HG03460 (cell line): ENCODE results near the gene GRAP2.

Experiments
- ATAC-seq: cut with Tn5 transposase; IDR thresholded peaks from one replicate; pipeline ENCODE4 v1.9.1; 2021; ENCODE audit not compliant: unreplicated experiment

The GRAP2 gene

DNA sequence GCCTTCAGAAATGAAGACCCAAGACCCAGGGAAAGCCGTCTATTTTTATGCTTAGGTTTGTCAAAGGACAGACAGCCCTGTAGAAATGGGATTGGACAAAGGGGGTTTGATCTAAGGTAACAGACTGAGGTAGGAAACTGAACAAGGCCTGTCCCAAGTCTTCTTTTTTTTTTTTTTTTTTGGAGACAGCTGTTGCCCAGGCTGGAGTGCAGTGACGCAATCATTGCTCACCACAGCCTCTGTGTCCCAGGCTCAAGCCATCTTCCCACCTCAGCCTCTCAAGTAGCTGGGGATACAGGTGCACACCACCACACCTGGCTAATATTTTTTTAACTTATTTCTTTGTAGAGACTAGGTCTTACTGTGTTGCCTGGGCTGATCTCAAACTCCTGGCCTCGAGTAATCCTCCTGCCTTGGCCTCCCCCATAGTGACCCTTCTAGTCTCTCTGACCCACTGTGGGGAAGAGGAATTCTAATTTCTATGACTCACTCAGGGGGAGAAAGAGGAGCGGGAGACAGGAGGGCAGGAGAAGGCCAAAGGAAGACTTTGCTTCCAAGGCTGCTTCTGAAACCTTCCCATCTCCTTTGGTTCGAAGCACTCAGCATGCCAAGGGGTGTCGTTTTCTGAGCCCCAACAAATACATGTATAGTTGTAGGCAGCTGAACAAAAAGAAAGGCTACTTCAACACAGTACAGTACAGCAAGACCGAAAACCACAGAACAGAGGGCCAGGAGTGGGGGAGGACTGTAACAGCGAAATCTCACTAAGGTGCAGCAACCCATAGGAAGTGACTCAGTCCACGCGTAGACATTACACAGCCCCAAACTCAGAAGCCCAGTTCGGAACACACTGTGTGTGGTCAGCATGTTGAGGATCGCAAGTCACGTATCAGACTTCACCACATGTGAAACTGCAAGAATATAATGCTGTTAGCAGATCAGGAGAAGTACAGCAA lies 60.2 kb downstream of the GRAP2 start:
- peak; percentile 80 for ATAC-seq

DNA sequence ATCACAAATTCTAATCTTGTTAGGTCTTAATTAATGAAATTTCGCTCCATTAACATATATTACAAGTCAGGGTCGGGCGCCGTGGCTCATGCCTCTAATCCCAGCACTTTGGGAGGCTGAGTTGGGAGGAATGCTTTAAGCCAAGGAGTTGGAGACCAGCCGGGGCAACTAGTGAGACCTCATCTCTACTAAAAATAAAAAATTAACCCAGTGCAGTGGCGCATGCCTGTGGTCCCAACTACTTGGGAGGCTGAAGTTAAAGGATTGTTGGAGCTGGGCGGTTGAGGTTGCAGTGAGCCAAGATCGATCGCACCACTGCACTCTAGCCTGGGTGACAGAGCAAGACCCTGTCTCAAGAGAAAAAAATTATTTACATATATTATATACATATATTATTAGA lies 61.2 kb downstream of the GRAP2 start:
- no peak for ATAC-seq

- ATAC-seq = no peak
These were observed 64.9 kb downstream of the GRAP2 start for GRCh38 chr22:39965748-39966147.

GRCh38 chr22:39966470-39966869 lies 65.6 kb downstream of the GRAP2 start:
- no peak for ATAC-seq

DNA sequence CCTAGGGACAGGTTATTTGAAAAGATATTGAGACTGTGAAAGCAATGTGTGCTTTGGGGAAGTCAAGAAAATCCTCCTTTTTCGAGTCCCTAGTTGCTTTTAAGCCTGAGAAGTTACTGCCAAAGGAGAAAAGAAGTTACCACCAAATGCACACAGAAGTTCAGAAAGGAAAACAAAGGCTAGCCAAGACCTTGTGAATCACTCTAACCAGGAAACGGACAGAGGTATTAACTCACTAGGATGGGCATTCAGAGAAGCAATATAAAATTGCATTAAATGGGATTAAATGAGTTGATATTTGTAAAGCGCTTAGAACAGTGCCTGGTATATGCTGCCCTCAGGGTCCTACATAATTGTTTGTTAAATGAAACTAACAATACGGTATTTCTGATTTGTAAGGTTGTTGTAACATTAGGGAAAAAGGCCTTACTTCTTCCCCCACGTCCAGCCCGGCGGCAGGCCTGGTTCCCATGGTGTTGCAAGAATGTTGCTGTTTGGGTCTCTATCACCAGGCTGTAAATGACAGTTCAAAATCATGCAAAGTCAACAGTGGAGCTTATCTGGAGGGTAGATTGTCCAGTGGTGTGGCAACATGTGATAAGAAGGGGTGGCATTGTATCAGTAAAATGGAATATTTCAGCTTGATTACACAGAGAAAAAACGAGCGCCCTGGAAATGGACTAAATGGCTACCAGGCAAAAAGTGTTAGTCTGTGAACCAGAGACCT lies 66.4 kb downstream of the GRAP2 start:
- no peak for ATAC-seq

GRCh38 chr22:39967996-39968972 lies 67.4 kb downstream of the GRAP2 start:
- no peak for ATAC-seq

DNA sequence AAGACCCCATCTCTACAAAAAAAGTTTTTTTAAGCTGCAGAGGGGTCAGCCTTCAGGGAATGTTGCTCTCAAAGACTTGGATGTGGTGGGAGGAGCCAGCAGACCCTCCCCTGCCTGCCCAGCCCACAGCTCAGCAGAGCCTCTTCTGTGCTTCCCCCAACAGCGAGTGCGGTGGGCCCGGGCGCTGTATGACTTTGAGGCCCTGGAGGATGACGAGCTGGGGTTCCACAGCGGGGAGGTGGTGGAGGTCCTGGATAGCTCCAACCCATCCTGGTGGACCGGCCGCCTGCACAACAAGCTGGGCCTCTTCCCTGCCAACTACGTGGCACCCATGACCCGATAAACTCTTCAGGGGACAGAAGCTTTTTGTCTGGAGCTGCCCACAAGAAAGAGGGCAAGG lies 69.9 kb downstream of the GRAP2 start:
- ATAC-seq = no peak

- ATAC-seq = no peak
These were observed 71.8 kb downstream of the GRAP2 start for GRCh38 chr22:39972641-39973040.

GRCh38 chr22:39973656-39974055 lies 72.8 kb downstream of the GRAP2 start:
- no peak for ATAC-seq

DNA sequence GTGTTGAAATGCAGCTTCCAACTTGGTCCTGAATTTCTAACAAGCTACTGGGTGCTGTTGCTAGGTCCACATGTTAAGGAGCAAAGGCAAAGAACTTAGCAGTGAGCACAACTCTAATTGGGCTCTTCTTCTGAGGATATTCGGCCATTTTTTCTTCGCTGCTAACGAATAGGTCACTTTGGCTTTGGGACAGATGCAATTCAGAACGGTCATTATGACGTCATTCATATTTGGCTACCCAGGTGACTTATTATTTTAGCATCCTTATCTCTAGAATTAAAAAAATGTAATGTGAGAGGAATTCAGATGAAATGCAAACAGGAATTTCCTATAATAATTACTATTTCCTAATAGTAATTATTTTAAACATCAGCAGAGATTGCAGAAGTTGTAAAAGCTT lies 73.2 kb downstream of the GRAP2 start:
- ATAC-seq = no peak

- ATAC-seq = no peak
These were observed 78.2 kb downstream of the GRAP2 start for GRCh38 chr22:39979048-39979447.

- ATAC-seq = no peak
These were observed 78.6 kb downstream of the GRAP2 start for GRCh38 chr22:39979458-39979857.

- ATAC-seq = no peak
These were observed 79.7 kb downstream of the GRAP2 start for GRCh38 chr22:39980596-39980995.

DNA sequence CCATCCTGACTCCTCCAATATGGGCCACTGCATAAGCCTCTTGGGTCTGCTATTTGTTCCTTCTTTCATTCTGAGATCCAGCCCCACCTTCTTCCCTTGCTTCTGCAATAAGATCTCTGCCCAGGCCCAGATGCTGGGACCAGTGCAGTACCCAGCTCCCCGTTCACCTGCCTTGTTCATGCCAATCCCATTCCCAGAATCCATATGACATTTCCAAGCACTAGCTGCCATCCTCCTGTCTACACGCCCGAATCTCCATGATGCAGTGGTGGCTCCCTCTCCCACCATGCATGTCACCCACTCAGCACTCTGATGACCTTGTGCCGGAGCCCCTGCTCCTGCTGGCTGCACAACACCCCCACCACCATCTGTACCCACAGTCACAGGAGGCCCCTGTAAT lies 82.5 kb downstream of the GRAP2 start:
- no peak for ATAC-seq

GRCh38 chr22:39984006-39984405 lies 83.1 kb downstream of the GRAP2 start:
- ATAC-seq = no peak

DNA sequence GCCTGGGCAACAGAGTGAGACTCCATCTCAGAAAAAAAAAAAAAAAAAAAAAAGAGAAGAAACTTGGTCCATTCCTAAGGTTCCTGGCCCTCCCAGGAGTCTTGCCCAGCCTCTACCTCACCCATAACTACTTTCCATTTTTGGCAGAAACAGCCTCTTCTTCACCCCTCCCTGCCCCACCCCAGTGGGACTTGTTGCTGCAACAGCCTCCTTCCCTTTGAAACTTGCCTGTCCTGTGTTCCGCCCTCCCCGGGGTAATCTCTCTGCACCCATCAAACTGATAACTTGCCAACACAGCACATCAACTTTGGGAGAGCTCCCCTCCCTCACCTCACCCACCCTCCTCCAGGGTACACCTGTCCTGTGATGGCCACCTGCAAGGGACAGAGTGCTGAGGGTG lies 83.9 kb downstream of the GRAP2 start:
- ATAC-seq = no peak

DNA sequence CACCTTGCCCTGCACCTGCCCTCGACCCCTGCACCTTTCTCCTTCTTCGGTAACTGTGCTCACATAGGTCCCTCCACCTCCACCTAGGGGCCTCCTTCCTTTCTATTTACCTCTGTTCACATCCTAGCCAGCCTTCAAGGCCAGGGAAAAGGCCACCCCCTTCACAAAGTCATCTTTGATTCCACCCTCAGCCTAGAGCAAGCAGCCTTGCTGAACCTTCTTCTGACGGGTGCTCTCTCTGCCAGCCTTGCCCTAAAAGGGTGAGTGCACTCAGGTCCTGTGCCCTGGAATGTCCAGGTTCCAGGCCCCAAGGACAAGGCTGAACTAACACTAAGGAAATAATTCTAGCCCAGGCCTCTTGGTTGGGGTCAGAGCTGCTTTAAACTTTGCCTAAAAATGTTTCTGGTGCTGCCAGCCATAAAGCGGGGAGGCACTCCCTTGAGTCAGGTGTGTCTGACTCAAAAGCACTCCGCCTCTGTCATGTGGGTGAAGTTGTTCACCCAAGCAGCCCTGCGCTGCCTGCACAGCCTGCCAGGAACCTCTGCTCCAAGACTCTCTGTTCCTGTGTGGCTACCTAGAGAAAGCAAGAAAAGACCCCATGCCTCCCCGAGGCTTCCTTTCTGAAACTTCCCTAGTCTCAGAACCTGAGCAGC lies 84.6 kb downstream of the GRAP2 start:
- ATAC-seq = no peak

DNA sequence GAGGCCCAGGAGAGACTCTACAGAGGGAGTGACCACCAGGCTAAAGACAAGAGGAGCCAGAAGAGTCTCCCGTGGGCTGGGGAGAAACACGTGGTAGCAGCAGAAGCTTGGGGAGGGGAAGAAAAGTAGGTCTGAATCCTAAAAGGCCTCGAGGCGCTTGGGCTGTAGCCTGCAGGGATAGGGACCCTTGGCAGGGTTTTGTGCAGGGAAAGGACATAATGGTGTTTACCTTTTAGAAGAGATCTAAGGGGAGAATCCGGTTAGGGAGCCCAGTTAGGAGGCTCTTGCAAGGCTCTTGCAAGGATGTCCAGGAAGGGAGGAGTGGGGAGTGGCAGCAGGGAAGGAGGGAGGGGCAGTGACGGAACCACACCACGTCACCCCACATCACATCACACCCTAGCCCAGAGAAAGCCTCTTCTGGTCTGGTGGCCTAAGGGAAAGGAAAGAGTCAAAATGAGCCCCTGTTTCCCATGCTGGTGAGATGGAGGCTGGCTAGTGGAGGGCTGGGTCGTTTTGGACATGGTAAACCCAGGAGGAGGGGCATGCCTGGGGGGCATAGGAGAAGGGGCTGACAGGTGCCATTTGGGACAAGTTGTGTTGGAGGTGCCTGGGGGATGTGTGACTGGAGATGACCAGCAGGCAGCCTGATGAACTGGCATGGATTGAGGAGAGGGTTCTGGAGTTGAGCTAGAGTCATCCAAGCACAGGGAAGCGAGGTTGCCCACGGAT lies 87.7 kb downstream of the GRAP2 start:
- ATAC-seq = no peak

- ATAC-seq = no peak
These were observed 88.7 kb downstream of the GRAP2 start for GRCh38 chr22:39989633-39990032.

DNA sequence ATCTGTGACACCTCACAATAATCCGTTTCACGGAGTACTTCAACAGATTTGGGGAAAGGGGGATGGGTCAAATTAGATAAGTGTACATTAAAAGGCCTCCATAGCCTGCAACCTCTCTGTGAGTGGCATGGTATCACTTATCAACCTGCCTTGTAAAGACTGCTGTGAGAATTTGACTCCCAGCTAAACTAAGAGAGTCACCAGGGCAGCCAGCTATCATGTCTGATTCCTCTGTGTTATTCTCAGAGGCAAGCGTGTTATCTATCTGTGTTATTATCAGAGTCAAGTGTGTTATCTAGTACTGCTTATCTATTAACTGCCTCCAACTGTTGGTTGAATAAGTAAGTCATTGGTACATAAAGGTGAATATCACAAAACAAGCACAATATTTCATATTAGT lies 89.8 kb downstream of the GRAP2 start:
- ATAC-seq = no peak
